Stimulated activated CD8-positive, alpha-beta memory T cell treated with anti-CD3 and anti-CD28 coated beads, Interleukin-7, amount 100 ng/mL, for 24 hours (primary cell): ENCODE measurements around the gene GNB4.

Source experiments
- DNase-seq: peaks from one replicate; pipeline ENCODE4 v3.0.0-alpha.2; 2020; ENCODE audit warnings: low read depth

The GNB4 gene

GRCh38 chr3:179451265-179452175 is at the start of gene GNB4:
Gene GNB4, minus strand, starts transcription at chr3:179451470. Its CDS starts 25,270 bp downstream, at chr3:179426200.
- no peak for DNase-seq

- DNase-seq = no peak
Observed at GRCh38 chr3:179495483-179495882, 44.2 kb upstream of the GNB4 start.

GRCh38 chr3:179493260-179493659 is 42.0 kb upstream of the GNB4 start:
- DNase-seq = no peak

GRCh38 chr3:179488213-179488612 is 36.9 kb upstream of the GNB4 start:
- no peak for DNase-seq

- DNase-seq = no peak
Observed at GRCh38 chr3:179486806-179487205, 35.5 kb upstream of the GNB4 start.

- DNase-seq = no peak
Observed at GRCh38 chr3:179482857-179483256, 31.6 kb upstream of the GNB4 start.

GRCh38 chr3:179476215-179476614 is 24.9 kb upstream of the GNB4 start:
- no peak for DNase-seq

- DNase-seq = no peak
Observed at GRCh38 chr3:179474480-179474879, 23.2 kb upstream of the GNB4 start.

GRCh38 chr3:179473565-179473964 is 22.3 kb upstream of the GNB4 start:
- DNase-seq = no peak

GRCh38 chr3:179464323-179465092 is 13.2 kb upstream of the GNB4 start:
- DNase-seq = no peak

- no peak for DNase-seq
Observed at GRCh38 chr3:179463319-179463718, 12.0 kb upstream of the GNB4 start.

- DNase-seq = no peak
Observed at GRCh38 chr3:179460260-179460659, 9.0 kb upstream of the GNB4 start.

- no peak for DNase-seq
Observed at GRCh38 chr3:179455954-179456353, 4.7 kb upstream of the GNB4 start.

GRCh38 chr3:179454887-179455286 is 3.6 kb upstream of the GNB4 start:
- no peak for DNase-seq

GRCh38 chr3:179453967-179454366 is 2.7 kb upstream of the GNB4 start:
- DNase-seq = no peak

GRCh38 chr3:179452872-179453271 is 1.6 kb upstream of the GNB4 start:
- DNase-seq = no peak

- DNase-seq = no peak
Observed at GRCh38 chr3:179452176-179452564, 900 bp upstream of the GNB4 start.

- no peak for DNase-seq
Observed at GRCh38 chr3:179450901-179451264, 387 bp downstream of the GNB4 start.

GRCh38 chr3:179450261-179450701 is 989 bp downstream of the GNB4 start:
- no peak for DNase-seq

- DNase-seq = no peak
Observed at GRCh38 chr3:179449636-179450035, 1.6 kb downstream of the GNB4 start.

- DNase-seq = no peak
Observed at GRCh38 chr3:179447251-179447650, 4.0 kb downstream of the GNB4 start.

GRCh38 chr3:179446501-179446900 is 4.8 kb downstream of the GNB4 start:
- no peak for DNase-seq

- DNase-seq = no peak
Observed at GRCh38 chr3:179438841-179439240, 12.4 kb downstream of the GNB4 start.
